GM10248 (cell line): ENCODE measurements around the gene MBD3L1.

Source experiments
- CTCF ChIA-PET: fragments of 300-600 bp; sonication (Branson Sonifier 250); formaldehyde crosslinking; extraction: SDS; loops from one replicate; lab custom pipeline; 2021; ENCODE audit warnings: antibody characterized with exemption; lab: Yijun Ruan, JAX
- POLR2A ChIA-PET: fragments of 350-650 bp; sonication (Branson Sonifier 250); formaldehyde crosslinking; extraction: SDS; loops from one replicate; lab custom pipeline; 2020; ENCODE audit warnings: antibody characterized with exemption; lab: Yijun Ruan, JAX
- DNase-seq: peaks from one replicate; pipeline ENCODE4 v3.0.0; 2012; ENCODE audit errors: extremely low spot score
- TF ChIP-seq, protein P1 (sequence below): IDR thresholded peaks from 2 replicates; pipeline ENCODE4 v1.5.1; 2012; ENCODE audit warnings: mild to moderate bottlenecking, low read depth; ENCODE audit errors: extremely low read depth, missing control alignments, control extremely low read depth

The MBD3L1 gene

DNA sequence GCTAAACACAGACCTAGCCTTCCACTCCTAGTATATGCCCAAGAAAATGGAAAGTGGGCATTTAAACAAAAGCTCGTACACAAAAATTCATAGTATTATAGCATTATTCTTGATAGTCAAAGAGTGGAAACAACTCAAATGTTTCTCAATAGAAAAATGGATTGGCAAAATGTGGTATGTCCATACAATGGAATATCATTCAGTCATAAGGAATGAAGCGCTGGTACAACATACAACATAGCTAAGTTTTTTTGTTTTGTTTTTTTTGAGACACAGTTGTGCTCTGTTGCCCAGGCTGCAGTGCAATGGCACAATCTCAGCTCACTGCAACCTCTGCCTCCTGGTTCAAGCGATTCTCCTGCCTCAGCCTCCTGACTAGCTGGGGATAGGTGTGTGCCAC is 11.9 kb upstream of the MBD3L1 start:
- DNase-seq, result no peak
- ChIA-PET CTCF (interaction anchor here (0.8 to 1.2 kb wide), 2 partner anchors 11 to 14 kb away, joined by 3 read pairs; no protein-coding TSS in a partner anchor), POLR2A (no interaction called here)
- TF ChIP-seq, protein P1, sequence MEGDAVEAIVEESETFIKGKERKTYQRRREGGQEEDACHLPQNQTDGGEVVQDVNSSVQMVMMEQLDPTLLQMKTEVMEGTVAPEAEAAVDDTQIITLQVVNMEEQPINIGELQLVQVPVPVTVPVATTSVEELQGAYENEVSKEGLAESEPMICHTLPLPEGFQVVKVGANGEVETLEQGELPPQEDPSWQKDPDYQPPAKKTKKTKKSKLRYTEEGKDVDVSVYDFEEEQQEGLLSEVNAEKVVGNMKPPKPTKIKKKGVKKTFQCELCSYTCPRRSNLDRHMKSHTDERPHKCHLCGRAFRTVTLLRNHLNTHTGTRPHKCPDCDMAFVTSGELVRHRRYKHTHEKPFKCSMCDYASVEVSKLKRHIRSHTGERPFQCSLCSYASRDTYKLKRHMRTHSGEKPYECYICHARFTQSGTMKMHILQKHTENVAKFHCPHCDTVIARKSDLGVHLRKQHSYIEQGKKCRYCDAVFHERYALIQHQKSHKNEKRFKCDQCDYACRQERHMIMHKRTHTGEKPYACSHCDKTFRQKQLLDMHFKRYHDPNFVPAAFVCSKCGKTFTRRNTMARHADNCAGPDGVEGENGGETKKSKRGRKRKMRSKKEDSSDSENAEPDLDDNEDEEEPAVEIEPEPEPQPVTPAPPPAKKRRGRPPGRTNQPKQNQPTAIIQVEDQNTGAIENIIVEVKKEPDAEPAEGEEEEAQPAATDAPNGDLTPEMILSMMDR, result no peak

DNA sequence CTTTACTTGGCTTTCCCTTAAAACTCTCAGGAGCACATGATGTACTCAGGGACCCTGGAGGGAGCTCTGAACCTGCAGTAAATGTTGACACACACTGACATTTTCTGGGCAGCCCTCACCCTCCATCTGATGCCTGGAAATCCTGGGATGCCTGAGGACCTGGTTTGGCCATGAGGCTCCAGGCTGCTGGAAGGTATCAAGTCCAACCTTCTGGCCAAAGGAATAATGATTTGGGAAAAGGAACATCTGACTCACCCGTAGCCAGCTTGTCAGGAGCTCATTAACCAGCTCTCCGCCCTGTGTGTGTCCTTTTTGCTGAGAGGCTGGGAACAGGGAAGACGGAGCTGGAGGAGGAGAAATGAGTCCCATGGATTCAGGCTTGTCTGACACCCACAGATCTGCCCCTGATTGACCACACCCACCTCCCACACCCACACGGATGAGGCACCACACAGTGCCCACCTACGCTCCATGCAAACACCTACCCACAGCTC is 10.4 kb upstream of the MBD3L1 start:
- ChIA-PET POLR2A (no interaction called here), CTCF (interaction anchor here (1.0 kb wide), 2 partner anchors 9 to 11 kb away, joined by 3 read pairs; no protein-coding TSS in a partner anchor)
- DNase-seq, result no peak
- TF ChIP-seq, protein P1, result no peak

DNA sequence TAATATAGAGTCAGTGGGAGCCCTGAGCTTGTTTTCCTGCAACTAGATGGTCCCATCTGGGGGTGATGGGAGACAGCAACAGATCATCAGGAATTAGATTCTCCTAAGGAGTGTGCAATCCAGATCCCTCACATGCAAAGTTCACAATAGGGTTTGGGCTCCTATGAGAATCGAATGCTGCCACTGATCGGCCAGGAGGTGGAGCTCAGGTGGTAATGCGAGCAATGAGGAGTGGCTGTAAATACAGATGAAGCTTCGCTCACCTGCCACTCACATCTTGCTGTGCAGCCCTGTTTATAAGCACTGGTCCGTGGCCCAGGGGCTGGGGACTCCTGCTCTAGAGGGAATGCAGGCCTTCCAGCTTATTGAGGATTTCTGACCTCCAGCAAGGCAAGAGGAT is 5.8 kb upstream of the MBD3L1 start:
- ChIA-PET CTCF (no interaction called here), POLR2A (no interaction called here)
- TF ChIP-seq, protein P1, result no peak
- no peak for DNase-seq

DNA sequence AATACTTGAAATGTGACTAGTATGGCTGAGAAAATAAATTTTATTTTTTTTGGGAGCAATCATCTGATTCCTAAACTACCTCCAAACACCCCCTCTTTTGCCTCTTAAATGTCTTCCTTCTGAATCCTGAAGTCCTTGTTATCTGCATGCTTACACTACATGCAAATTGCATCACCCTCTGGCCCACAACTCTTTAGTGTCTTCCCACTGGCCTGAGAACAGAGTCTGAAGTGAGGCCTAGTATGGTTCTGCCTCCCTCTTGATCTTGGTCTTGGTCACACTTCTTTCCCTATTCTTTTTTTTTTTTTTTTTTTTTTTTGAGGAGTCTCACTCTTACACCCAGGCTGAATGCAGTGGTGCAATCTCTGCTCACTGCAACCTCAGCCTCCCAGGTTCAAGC is 4.9 kb upstream of the MBD3L1 start:
- CTCF ChIA-PET, result interaction anchor here (1.4 kb wide), 1 partner anchor 12 kb away, joined by 3 read pairs; no protein-coding TSS in a partner anchor
- TF ChIP-seq, protein P1, result no peak
- no peak for DNase-seq
- POLR2A ChIA-PET, result no interaction called here

DNA sequence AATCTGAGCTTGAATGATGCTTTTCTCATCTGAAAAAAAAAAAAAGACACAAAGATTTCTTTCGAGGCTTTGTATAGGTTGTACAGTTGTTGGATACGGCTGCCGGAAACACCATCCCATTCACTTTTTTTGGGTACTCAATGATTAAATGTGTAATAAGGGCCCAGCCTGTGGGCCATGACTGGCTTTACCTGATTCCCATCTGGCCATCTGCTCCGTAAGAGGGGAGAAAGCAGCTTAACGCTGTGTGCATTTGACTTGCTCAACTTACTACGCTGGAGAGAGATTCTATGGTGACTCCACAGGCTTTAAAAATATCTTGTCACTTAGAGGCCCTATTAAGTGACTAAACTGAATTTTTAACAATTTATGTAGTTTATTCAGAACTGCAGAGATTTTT is 804 bp upstream of the MBD3L1 start:
- POLR2A ChIA-PET, result no interaction called here
- TF ChIP-seq, protein P1, result no peak
- CTCF ChIA-PET, result interaction anchor here (0.7 to 1.1 kb wide), 3 partner anchors 11 to 34 kb away, joined by 3 read pairs; no protein-coding TSS in a partner anchor
- no peak for DNase-seq

DNA sequence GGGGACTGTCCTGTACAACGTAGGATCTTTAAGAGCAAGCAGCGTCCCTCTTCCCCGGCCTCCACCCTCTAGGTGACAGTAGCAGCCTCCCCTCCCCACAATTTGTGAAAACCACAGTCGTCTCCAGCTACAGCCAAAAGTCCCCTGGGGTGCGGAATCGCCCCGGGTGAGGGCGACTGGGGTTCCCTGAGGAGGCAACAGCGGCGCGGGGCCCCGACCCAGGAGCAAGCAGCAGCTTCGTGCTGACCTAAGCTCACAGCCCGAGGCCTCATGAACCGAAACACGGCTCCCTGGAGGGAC is 395 bp upstream of the MBD3L1 start:
- ChIA-PET POLR2A (no interaction called here), CTCF (interaction anchor here (1.1 kb wide), 1 partner anchor 34 kb away, joined by 3 read pairs; no protein-coding TSS in a partner anchor)
- DNase-seq, result no peak
- TF ChIP-seq, protein P1, result no peak
